ENCODE data around the gene LCN1. TPM values are rescaled to one million over a fixed set of nuclear protein-coding genes. Genes with fewer than 3 reads are reported as not detected.

LCN1 gene
- total and polyA plus RNA-seq, 2 experiments from 2014 or later, result not detected

GRCh38 chr9:135523521-135524129 is 2.4 kb downstream of the LCN1 start:
- Histone ChIP-seq H3K27me3 (replicated peaks; ENCODE audit: insufficient read depth) (peaks cover 6% of the 10 kb centered on the region; the same call in 1 of the 2 replicates), H3K9me2 (ENCODE audit: insufficient read depth) (no peaks in the 10 kb centered on the region), H3K27ac (no peak overlapping the region), H3K79me2 (ENCODE audit: insufficient read depth) (no peaks in the 10 kb centered on the region), H3K4me2 (ENCODE audit: unreplicated experiment) (no peak overlapping the region), H2AFZ (no peak overlapping the region), H4K20me1 (ENCODE audit: insufficient read depth) (no peaks in the 10 kb centered on the region), H3K4me3 (no peak overlapping the region), H3F3A (ENCODE audit: insufficient read depth) (no peaks in the 10 kb centered on the region), H3K36me3 (ENCODE audit: low read depth) (no peaks in the 10 kb centered on the region), H3K4me1 (ENCODE audit: insufficient read depth) (no peaks in the 10 kb centered on the region), H3K9me3 (ENCODE audit: low read depth) (no peaks in the 10 kb centered on the region), H3K9ac (no peak overlapping the region)
- DNase-seq, result peak; percentile 21
- 46 to 52% methylated on average over 21 of the region's 21 CpGs for WGBS, 2 experiments (ENCODE audit: low coverage in 1 of 2, low lambda C conversion rate in 2 of 2, missing lambda C conversion rate in 2 of 2)
- in situ Hi-C loops (cut with MboI), result no loop called here
- TF ChIP-seq EZH2phosphoT487 (IDR thresholded peaks at IDR 0.05; ENCODE audit: insufficient read depth, low read depth) (no peak), EZH2 (IDR thresholded peaks at IDR 0.05; ENCODE audit: insufficient read depth, poor library complexity, severe bottlenecking) (no peak)

DNA sequence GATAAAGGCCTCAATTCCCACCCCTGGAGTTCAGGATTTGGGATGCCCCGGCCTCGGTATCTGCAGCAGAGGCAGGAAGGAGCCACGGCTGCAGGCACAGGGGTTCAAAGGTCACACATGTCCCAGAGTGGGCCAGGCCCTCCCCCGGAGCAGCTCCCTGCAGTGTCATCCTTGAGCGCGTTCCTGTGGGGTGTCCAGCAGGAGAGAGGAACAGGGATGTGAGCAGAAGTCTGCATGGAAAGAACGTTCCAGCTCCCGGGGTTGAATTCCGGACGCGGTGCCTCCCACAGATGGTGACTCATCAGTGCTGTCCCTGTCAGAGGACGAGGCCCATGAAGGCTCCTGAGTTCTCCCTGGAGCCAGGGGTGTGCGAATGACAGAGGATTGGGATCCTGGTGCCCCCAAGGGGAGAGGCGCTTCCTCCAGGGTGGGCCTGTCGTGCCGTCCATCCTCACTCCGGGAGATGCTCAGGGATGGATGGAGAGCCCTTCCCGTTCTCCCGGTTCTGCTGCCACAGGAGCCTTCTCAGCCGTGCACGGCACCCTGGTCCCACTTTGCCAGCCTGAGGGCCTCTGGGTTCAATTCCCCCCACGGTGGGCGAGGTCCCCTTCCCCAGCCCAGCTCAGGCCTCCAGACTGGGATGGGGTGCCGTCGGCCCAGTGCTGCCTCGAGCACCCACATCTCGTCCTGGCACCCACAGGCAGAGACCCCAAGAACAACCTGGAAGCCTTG is 3.1 kb downstream of the LCN1 start:
- Histone ChIP-seq H3K4me3 (no peak overlapping the region), H3K36me3 (ENCODE audit: low read depth) (no peaks in the 10 kb centered on the region), H3K4me2 (ENCODE audit: unreplicated experiment) (no peak overlapping the region), H3K27ac (no peak overlapping the region), H3K4me1 (ENCODE audit: insufficient read depth) (no peaks in the 10 kb centered on the region), H2AFZ (no peak overlapping the region), H3K27me3 (replicated peaks; ENCODE audit: insufficient read depth) (peaks cover 4% of the 10 kb centered on the region; the same call in 1 of the 2 replicates), H3K79me2 (ENCODE audit: insufficient read depth) (no peaks in the 10 kb centered on the region), H3F3A (ENCODE audit: insufficient read depth) (no peaks in the 10 kb centered on the region), H4K20me1 (ENCODE audit: insufficient read depth) (no peaks in the 10 kb centered on the region), H3K9me3 (ENCODE audit: low read depth) (no peaks in the 10 kb centered on the region), H3K9me2 (ENCODE audit: insufficient read depth) (no peaks in the 10 kb centered on the region), H3K9ac (no peak overlapping the region)
- WGBS, 2 experiments (ENCODE audit: low coverage in 1 of 2, low lambda C conversion rate in 2 of 2, missing lambda C conversion rate in 2 of 2), result 47 to 58% methylated on average over 25 to 26 of the region's 27 CpGs
- in situ Hi-C loops (cut with MboI), result no loop called here
- TF ChIP-seq EZH2phosphoT487 (IDR thresholded peaks at IDR 0.05; ENCODE audit: insufficient read depth, low read depth) (no peak), EZH2 (IDR thresholded peaks at IDR 0.05; ENCODE audit: insufficient read depth, poor library complexity, severe bottlenecking) (no peak)
- peak; percentile 44 for DNase-seq

GRCh38 chr9:135525241-135526088 is 4.2 kb downstream of the LCN1 start:
- in situ Hi-C loops (cut with MboI), result no loop called here
- Histone ChIP-seq H3K9me2 (ENCODE audit: insufficient read depth) (no peaks in the 10 kb centered on the region), H2AFZ (no peak overlapping the region), H3K27ac (no peak overlapping the region), H3K4me2 (ENCODE audit: unreplicated experiment) (no peak overlapping the region), H4K20me1 (ENCODE audit: insufficient read depth) (no peaks in the 10 kb centered on the region), H3K36me3 (ENCODE audit: low read depth) (no peaks in the 10 kb centered on the region), H3K79me2 (ENCODE audit: insufficient read depth) (no peaks in the 10 kb centered on the region), H3K9me3 (ENCODE audit: low read depth) (no peaks in the 10 kb centered on the region), H3F3A (ENCODE audit: insufficient read depth) (no peaks in the 10 kb centered on the region), H3K27me3 (replicated peaks; ENCODE audit: insufficient read depth) (peaks cover 4% of the 10 kb centered on the region; the same call in 1 of the 2 replicates), H3K4me1 (ENCODE audit: insufficient read depth) (no peaks in the 10 kb centered on the region), H3K4me3 (no peak overlapping the region), H3K9ac (no peak overlapping the region)
- WGBS, 2 experiments (ENCODE audit: low coverage in 1 of 2, low lambda C conversion rate in 2 of 2, missing lambda C conversion rate in 2 of 2), result 64 to 67% methylated on average over 20 to 31 of the region's 31 CpGs
- DNase-seq, result no peak
- TF ChIP-seq EZH2phosphoT487 (IDR thresholded peaks at IDR 0.05; ENCODE audit: insufficient read depth, low read depth) (no peak), EZH2 (IDR thresholded peaks at IDR 0.05; ENCODE audit: insufficient read depth, poor library complexity, severe bottlenecking) (no peak)

- H3K4me2 ChIP-seq (ENCODE audit: unreplicated experiment), result no peak overlapping the region
- no peak overlapping the region for H3K9ac ChIP-seq
- no peaks in the 10 kb centered on the region for H3K9me2 ChIP-seq (ENCODE audit: insufficient read depth)
- H2AFZ ChIP-seq, result no peak overlapping the region
- no peak for DNase-seq
- peaks cover 4% of the 10 kb centered on the region; the same call in 1 of the 2 replicates for H3K27me3 ChIP-seq (replicated peaks; ENCODE audit: insufficient read depth)
- H4K20me1 ChIP-seq (ENCODE audit: insufficient read depth), result no peaks in the 10 kb centered on the region
- no peaks in the 10 kb centered on the region for H3K36me3 ChIP-seq (ENCODE audit: low read depth)
- no peaks in the 10 kb centered on the region for H3K4me1 ChIP-seq (ENCODE audit: insufficient read depth)
- H3K79me2 ChIP-seq (ENCODE audit: insufficient read depth), result no peaks in the 10 kb centered on the region
- 33 to 43% methylated on average over 6 to 11 of the region's 11 CpGs for WGBS, 2 experiments (ENCODE audit: low coverage in 1 of 2, low lambda C conversion rate in 2 of 2, missing lambda C conversion rate in 2 of 2)
- no peaks in the 10 kb centered on the region for H3F3A ChIP-seq (ENCODE audit: insufficient read depth)
- H3K9me3 ChIP-seq (ENCODE audit: low read depth), result no peaks in the 10 kb centered on the region
- in situ Hi-C loops (cut with MboI), result no loop called here
- no peak overlapping the region for H3K4me3 ChIP-seq
- no peak for TF ChIP-seq EZH2 (IDR thresholded peaks at IDR 0.05; ENCODE audit: insufficient read depth, poor library complexity, severe bottlenecking)
- TF ChIP-seq EZH2phosphoT487 (IDR thresholded peaks at IDR 0.05; ENCODE audit: insufficient read depth, low read depth), result no peak
- H3K27ac ChIP-seq, result no peak overlapping the region
Observed at GRCh38 chr9:135526089-135526729, 5.0 kb downstream of the LCN1 start.

Measured in GM23248 (cell line).